ENCODE measurements around the gene PF4V1.
"Not testable (repeated sequence)": the region's sequence is repeated elsewhere in the genome, so short reads cannot be mapped to it uniquely, and the experiment has no call there.

PF4V1 gene

GRCh38 chr4:73871511-73872310, 18.6 kb downstream of the PF4V1 start:
- DNase-seq: no peak

DNA sequence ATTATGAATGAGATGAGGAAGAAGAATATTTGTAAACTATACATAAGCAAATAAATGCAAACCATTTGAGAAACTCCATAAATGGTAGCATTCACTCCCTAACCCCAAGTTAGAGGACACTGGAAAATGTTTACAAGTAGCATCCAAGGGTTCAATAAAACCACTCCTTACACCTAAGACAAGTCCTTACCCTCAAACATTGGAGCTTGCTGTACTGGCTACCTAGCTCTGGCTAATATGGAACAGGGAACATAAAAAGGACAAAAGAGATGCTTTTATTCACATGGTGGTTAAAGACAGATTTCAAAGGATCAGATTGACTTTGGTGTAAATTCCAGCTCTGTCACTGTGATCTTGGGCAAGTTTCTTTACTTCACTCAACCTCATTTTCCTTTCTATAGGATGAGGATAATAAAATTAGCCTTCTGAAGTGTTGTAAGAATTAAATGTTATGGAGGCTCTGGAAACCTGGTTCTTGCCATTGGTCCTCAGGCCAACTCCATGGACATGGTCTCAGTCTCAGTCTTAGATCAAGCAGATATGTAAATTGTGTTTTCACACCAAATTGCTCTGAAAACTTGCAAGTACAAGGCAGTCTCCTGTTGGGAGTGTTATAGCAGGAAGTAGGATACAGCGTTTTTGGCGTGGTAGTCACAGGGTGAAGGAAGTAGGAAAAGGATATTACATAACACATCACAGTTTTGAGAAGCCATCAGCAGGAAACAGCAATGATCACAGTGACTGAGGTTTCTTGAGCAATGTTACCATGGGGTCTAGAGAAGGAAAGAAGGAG, 19.4 kb downstream of the PF4V1 start:
- no peak for DNase-seq

GRCh38 chr4:73874386-73874785, 21.3 kb downstream of the PF4V1 start:
- no peak for DNase-seq

- DNase-seq: no peak
Observed at GRCh38 chr4:73875401-73875800, 22.3 kb downstream of the PF4V1 start.

- no peak for DNase-seq
Observed at GRCh38 chr4:73883306-73883705, 30.2 kb downstream of the PF4V1 start.

GRCh38 chr4:73885574-73886267, 32.6 kb downstream of the PF4V1 start:
- no peak for DNase-seq

- DNase-seq: no peak
Observed at GRCh38 chr4:73891326-73891725, 38.2 kb downstream of the PF4V1 start.

GRCh38 chr4:73891739-73892405, 38.8 kb downstream of the PF4V1 start:
- DNase-seq: no peak

GRCh38 chr4:73892966-73893365, 39.9 kb downstream of the PF4V1 start:
- no peak for DNase-seq

GRCh38 chr4:73894001-73894400, 40.9 kb downstream of the PF4V1 start:
- DNase-seq: no peak

GRCh38 chr4:73895201-73896175, 42.4 kb downstream of the PF4V1 start:
- no peak for DNase-seq

DNA sequence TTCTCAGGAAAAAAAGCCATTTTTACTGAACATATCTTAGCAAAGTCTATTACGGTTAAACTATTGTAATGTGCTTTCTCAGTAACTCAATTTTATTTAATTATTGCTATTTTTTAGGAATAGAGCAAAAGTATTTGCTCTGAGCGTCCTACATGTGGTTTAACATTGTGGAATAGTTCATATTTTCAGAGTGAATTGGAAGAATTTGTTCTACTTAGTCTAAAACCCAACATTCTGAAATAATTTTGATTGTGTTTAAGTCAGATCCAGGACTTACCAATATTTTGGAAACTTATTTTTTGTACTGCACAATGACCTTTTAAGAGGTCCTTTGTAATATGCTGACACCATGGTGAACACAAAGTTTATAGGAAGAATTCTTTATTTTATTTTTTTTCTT, 43.3 kb downstream of the PF4V1 start:
- DNase-seq: no peak

DNA sequence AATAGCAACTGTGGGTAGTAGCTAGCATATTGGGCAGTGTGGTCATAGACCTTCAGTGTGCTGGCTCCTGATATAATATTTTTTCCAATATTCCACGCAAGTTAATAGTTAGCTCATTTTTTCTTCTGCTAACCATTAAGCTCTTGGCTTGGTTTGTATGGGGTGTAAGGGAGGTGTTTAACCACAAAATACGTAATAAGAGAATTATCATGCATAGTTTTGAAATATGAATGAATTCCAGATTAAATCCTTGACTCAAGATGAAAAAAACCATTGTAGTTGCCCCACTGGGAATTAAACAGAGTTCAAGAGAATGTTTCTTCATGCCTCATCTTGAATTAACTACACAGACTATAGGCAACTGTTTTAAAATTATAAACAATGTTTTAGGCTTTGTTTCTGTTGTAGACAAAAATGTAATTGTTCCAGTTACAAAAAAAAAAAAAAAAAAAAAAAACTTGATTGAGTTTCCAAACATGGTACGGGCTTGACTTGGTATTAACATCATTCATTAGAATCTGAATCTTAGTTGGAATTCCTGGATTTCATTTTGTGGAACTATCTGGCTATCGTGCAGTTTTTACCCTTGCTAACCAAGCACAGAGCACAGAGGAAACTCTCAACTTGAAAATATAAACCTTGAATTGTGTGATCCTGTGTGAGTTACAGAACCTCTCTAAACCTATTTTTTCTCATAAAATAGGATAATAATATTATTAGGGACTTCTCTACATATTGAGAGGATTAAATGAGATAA, 44.5 kb downstream of the PF4V1 start:
- no peak for DNase-seq

DNA sequence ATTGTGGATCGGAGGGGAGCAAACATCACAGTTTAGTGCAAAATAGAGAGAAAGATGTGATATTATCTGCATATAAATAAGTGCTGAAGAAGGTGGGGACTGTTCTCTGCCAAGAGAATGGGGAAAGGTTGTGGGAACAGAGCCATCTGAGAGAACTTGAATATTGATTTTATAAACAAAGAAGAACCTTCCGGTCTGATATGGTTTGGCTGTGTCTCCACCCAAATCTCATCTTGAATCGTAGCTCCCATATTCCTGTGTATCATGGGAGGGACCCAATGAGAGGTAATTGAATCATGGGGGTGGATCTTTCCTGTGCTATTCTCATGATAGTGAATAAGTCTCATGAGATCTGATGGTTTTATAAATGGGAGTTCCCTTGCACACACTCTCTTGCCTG, 46.2 kb downstream of the PF4V1 start:
- not testable (repeated sequence) for DNase-seq

DNA sequence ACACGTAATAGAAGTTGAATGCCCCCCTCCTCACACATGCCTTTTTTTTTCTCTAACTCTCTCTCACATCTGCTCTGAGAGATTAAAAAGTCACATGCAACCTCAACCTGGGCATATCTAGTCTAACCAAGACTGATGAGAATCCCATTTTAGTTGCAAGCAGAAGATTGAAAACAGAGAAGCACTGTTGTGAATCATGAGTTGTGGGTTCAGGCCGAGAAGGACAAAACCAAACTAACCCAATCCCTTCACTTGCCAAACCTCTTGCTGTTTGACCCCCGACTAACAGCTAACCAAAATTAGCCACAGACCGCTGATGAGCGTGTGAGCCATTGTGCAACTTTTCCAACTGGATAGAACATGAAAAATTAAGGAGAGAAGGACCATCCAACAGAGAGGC, 47.9 kb downstream of the PF4V1 start:
- DNase-seq: no peak

DNA sequence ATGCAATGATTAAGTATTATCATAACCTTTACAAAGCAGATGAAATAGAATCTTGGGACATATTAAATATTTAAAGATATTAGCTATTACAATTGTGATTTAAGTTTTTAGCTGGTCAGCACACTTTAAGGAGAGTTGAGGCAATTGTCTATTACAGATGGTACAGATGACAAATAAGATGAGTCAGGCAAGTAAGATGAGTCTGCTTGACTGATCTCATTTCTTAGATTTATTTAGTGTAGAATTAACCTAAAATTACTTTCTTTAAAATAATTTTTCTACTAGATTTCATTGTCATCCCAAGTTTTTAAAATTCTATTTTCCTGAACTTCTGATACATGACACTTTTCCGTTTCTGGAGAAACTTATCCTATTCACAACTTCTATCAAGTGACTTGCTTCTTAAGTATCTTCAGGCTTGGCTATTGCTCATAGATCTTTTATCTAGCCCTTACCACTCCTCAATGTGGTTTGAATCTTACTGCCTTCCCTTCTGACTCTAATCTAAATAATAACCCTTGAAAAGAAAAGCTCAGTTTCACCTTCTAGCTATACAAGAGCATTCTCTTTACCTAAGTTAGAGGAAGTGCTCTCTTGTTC, 49.0 kb downstream of the PF4V1 start:
- DNase-seq: no peak

DNA sequence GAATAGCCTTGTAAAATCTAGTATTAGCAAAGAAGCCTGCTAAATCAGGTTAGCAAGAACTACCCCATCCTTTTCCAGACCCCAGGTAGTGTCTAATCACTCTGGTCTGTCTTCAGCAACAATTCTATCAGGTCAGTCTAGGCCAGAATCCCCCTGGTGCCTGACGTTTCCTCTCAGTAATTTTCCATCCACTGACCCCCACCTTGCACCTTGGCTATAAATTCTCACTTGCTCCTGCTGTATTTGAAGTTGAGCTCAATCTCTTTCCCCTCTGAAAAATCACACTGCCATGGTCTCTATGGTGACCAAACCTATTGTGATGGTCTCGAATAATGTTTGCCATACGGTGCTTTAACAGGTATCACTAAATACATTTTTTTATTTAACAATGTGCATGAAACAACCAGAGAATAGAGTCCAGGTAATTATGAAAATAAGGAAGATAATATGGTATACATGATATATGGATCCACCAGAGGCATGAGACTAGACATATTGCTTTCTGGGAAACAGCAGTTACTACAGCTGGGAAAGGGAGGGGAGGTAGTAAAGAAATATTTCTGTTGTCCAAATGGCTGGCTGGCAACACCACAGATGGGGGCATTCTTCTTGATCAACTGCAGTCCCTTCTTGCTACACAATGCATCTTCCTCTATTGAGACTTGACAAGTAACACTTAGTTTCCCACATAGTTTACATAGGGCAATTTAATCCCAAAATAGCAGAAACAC, 49.9 kb downstream of the PF4V1 start:
- no peak for DNase-seq

Data from activated naive CD4-positive, alpha-beta T cell treated with anti-CD3 and anti-CD28 coated beads, Interleukin-2, amount 50 U/mL, for 16 hours (primary cell).